ENCODE measurements around the gene ATP1A3. TPM values are rescaled to one million over a fixed set of nuclear protein-coding genes. Genes with fewer than 3 reads are reported as not detected.

The ATP1A3 gene
- total and polyA plus RNA-seq, 12 donors: 0.11 to 35.0 (median 5.7) TPM; not detected in 1

- H3K36me3 ChIP-seq (replicated peaks in 1 of 2): no peaks in the 10 kb centered on the region
- peaks cover 10 to 11% of the 10 kb centered on the region in 2 donors for H3K4me1 ChIP-seq (replicated peaks in 1 of 2)
- intact Hi-C loops (cut with DNase I): loop anchor here in 1 of 2 donors (10.0 kb wide), 1 partner anchor 53 kb away; the partner anchor contains the start of gene ARHGEF1
- no peaks in the 10 kb centered on the region for H3K9me3 ChIP-seq (replicated peaks in 1 of 3)
- DNase-seq: no peak
- H3K4me3 ChIP-seq: no peak overlapping the region
- peaks cover 35% of the 10 kb centered on the region for H3K27me3 ChIP-seq
- TF ChIP-seq CTCF (IDR thresholded peaks at IDR 0.05): no peak
- TF ChIP-seq POLR2A (IDR thresholded peaks at IDR 0.05): no peak
- 52 to 58% (median 53%) methylated on average over 22 of the region's 22 CpGs for whole genome bisulfite sequencing, 4 donors
- no peak overlapping the region for H3K27ac ChIP-seq
Measured at GRCh38 chr19:41937525-41938468, 56.2 kb downstream of the ATP1A3 start.

GRCh38 chr19:41936961-41937360, 57.1 kb downstream of the ATP1A3 start:
- Histone ChIP-seq H3K36me3 (replicated peaks in 1 of 2) (no peaks in the 10 kb centered on the region), H3K27ac (no peak overlapping the region), H3K4me1 (replicated peaks in 1 of 2) (peaks cover 10 to 11% of the 10 kb centered on the region in 2 donors), H3K27me3 (peaks cover 41% of the 10 kb centered on the region), H3K4me3 (no peak overlapping the region), H3K9me3 (replicated peaks in 1 of 3) (no peaks in the 10 kb centered on the region)
- 62 to 70% (median 67%) methylated on average over 13 to 15 of the region's 15 CpGs for WGBS, 4 donors
- TF ChIP-seq CTCF (IDR thresholded peaks at IDR 0.05) (no peak), POLR2A (IDR thresholded peaks at IDR 0.05) (no peak)
- intact Hi-C loops (cut with DNase I): loop anchor here in 1 of 2 donors (10.0 kb wide), 1 partner anchor 52 kb away; the partner anchor contains the start of gene ARHGEF1
- DNase-seq: no peak

DNA sequence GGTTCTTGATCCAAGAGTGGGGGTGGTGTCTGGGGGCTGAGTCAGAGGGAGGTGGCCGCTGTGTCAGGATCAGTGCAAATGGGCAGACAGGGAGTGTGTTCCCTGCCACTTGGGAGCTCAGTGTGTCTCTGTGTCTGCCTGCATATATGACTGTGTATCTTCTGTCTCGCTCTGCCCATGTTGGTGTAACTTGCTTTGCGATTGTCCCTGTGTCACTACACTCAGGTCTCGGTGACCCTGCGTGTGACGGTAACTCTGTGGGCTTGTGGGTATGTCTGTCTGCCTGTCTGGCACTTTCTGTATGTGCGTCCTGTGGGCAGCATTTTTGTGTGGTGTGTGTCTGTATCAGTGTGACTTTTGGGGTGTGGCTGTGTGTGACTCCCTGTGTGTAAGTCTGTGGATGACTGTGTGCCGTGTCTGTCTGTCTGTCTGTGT, 57.6 kb downstream of the ATP1A3 start:
- no peak for TF ChIP-seq POLR2A (IDR thresholded peaks at IDR 0.05)
- no peak for TF ChIP-seq CTCF (IDR thresholded peaks at IDR 0.05)
- H3K27me3 ChIP-seq: peaks cover 42% of the 10 kb centered on the region
- peaks cover 10 to 11% of the 10 kb centered on the region in 2 donors for H3K4me1 ChIP-seq (replicated peaks in 1 of 2)
- DNase-seq: no peak
- H3K9me3 ChIP-seq (replicated peaks in 1 of 3): no peaks in the 10 kb centered on the region
- no peak overlapping the region for H3K4me3 ChIP-seq
- WGBS, 4 donors: 71 to 86% (median 78%) methylated on average over 8 of the region's 8 CpGs
- no peaks in the 10 kb centered on the region for H3K36me3 ChIP-seq (replicated peaks in 1 of 2)
- no peak overlapping the region for H3K27ac ChIP-seq
- intact Hi-C loops (cut with DNase I): loop anchor here in 1 of 2 donors (10.0 kb wide), 1 partner anchor 52 kb away; the partner anchor contains the start of gene ARHGEF1

DNA sequence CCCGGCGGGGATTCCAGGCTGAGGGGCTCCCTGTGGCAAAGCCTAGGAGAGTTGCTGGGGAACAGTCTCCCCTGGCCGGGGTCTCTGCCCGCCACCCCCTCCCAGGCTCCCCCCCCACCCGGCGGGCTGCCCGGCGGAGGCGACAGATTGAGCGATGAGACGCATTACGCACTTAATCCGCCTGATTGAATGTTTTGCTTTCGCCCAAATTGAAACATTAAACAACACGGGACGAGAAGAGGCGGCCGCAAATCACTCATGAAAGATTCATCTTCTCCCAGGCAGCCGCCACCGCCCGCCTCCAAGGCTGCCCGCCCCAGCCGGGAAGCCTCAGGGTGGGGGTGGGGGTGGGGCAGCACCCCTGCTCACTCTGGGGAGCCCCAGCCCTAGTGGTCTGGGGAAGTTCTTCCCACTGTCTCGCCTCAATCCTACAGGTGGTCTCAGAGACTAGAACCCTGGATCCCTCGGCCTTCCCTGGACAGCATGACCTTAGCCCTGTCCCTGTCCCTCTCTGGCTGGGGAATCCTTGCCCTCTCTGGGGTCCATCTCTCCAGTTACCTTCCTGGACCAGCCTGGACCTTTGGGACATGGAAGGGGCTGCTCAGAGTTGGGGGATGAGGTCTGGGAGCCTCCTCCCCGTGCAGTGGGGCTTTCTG, 58.1 kb downstream of the ATP1A3 start:
- intact Hi-C loops (cut with DNase I): loop anchor here in 1 of 2 donors (10.0 kb wide), 1 partner anchor 51 kb away; the partner anchor contains the start of gene ARHGEF1
- Histone ChIP-seq H3K4me3 (no peak overlapping the region), H3K27me3 (peaks cover 42% of the 10 kb centered on the region), H3K36me3 (replicated peaks in 1 of 2) (no peaks in the 10 kb centered on the region), H3K4me1 (replicated peaks in 1 of 2) (peaks cover 8 to 11% of the 10 kb centered on the region in 2 donors), H3K27ac (no peak overlapping the region), H3K9me3 (replicated peaks in 1 of 3) (no peaks in the 10 kb centered on the region)
- WGBS, 4 donors: 18 to 39% (median 20%) methylated on average over 5 to 26 of the region's 26 CpGs
- no peak for DNase-seq
- TF ChIP-seq POLR2A (IDR thresholded peaks at IDR 0.05) (no peak), CTCF (IDR thresholded peaks at IDR 0.05) (no peak)

Measured in adrenal gland (tissue), 12 donors.